Uterus (tissue), 2 donors: ENCODE measurements around the gene SNAI1.
"Not testable (repeated sequence)": the region's sequence is repeated elsewhere in the genome, so short reads cannot be mapped to it uniquely, and the experiment has no call there.

Source experiments
- CTCF ChIP-seq, 4 experiments: fragments of 200-600 bp in 2 of 4; fragments of 450-650 bp in 2 of 4; sonication (generic) in 2 of 4; IDR thresholded peaks; one replicate each; pipeline ENCODE4 v1.5.1; 2016 to 2019; ENCODE audit warnings: antibody characterized with exemption in 4 of 4, mild to moderate bottlenecking in 2 of 4, moderate library complexity in 1 of 4
- POLR2A ChIP-seq, 2 donors: fragments of 450-650 bp; IDR thresholded peaks; one replicate each; pipeline ENCODE4 v1.6.1; 2016; ENCODE audit warnings: antibody characterized with exemption in 2 of 2, mild to moderate bottlenecking in 1 of 2, moderate library complexity in 1 of 2

GRCh38 chr20:49955830-49956396 lies 26.9 kb upstream of the SNAI1 start:
- not testable (repeated sequence) for TF ChIP-seq CTCF, POLR2A (IDR thresholded peaks at IDR 0.05)
